ELF-1 (cell line): Measurements from ENCODE around the gene HOXC6.

Source experiments
- DNase-seq: peaks from one replicate; pipeline ENCODE4 v3.0.0-alpha.2; 2016; ENCODE audit warnings: low read depth, low spot score

Gene HOXC6

GRCh38 chr12:54028314-54029201 lies at the start of gene HOXC6:
Gene HOXC6 (plus strand): TSS chr12:54028440. CDS start chr12:54028522, 82 bp downstream.
- no peak for DNase-seq

- no peak for DNase-seq
Observed at GRCh38 chr12:53978477-53979356, 49.5 kb upstream of the HOXC6 start.

GRCh38 chr12:53980104-53980801 lies 48.0 kb upstream of the HOXC6 start:
- no peak for DNase-seq

GRCh38 chr12:53980802-53981496 lies 47.3 kb upstream of the HOXC6 start:
- no peak for DNase-seq

- no peak for DNase-seq
Observed at GRCh38 chr12:53981634-53982565, 46.3 kb upstream of the HOXC6 start.

GRCh38 chr12:53982648-53983567 lies 45.3 kb upstream of the HOXC6 start:
- no peak for DNase-seq

- DNase-seq = no peak
Observed at GRCh38 chr12:53983568-53983949, 44.7 kb upstream of the HOXC6 start.

- no peak for DNase-seq
Observed at GRCh38 chr12:53983950-53984572, 44.2 kb upstream of the HOXC6 start.

- DNase-seq = peak; percentile 88
Observed at GRCh38 chr12:53984901-53985691, 43.1 kb upstream of the HOXC6 start, which contains the start of gene HOXC10. Gene HOXC10 (plus strand): TSS chr12:53985146. CDS start chr12:53985260, 114 bp downstream.

GRCh38 chr12:53985692-53985993 lies 42.6 kb upstream of the HOXC6 start:
- DNase-seq = no peak

- DNase-seq = no peak
Observed at GRCh38 chr12:53985994-53986685, 42.1 kb upstream of the HOXC6 start.

- no peak for DNase-seq
Observed at GRCh38 chr12:53986686-53987483, 41.4 kb upstream of the HOXC6 start.

- no peak for DNase-seq
Observed at GRCh38 chr12:53987787-53988230, 40.4 kb upstream of the HOXC6 start.

- DNase-seq = no peak
Observed at GRCh38 chr12:53988541-53989226, 39.6 kb upstream of the HOXC6 start.

GRCh38 chr12:53989227-53990113 lies 38.8 kb upstream of the HOXC6 start:
- no peak for DNase-seq
